GM13976 (cell line): ENCODE data around the gene ABCC1.

Source experiments
- DNase-seq: peaks from one replicate; pipeline ENCODE4 v3.0.0; 2012; ENCODE audit warnings: low spot score
- CTCF ChIP-seq: IDR thresholded peaks from 2 replicates; pipeline ENCODE4 v1.5.1; 2012; ENCODE audit warnings: borderline replicate concordance, mild to moderate bottlenecking; ENCODE audit not compliant: insufficient read depth; ENCODE audit errors: extremely low read depth, missing control alignments, control extremely low read depth
- in situ Hi-C: fragments of 300-500 bp; cut with MboI; formaldehyde crosslinking; loops from one replicate; pipeline ENCODE4 v1.12.0; 2022; ENCODE audit warnings: low sequenced_read_pairs, mixed read lengths, inconsistent platforms; ENCODE audit not compliant: unreplicated experiment

The ABCC1 gene

GRCh38 chr16:16012144-16012543 is 62.7 kb downstream of the ABCC1 start:
- no peak for TF ChIP-seq CTCF
- DNase-seq = no peak
- in situ Hi-C loops = no loop called here

- no peak for TF ChIP-seq CTCF
- no peak for DNase-seq
- in situ Hi-C loops = no loop called here
These were observed 64.4 kb downstream of the ABCC1 start for GRCh38 chr16:16013812-16014211.

GRCh38 chr16:16014329-16015224 is 65.2 kb downstream of the ABCC1 start:
- in situ Hi-C loops = no loop called here
- DNase-seq = no peak
- no peak for TF ChIP-seq CTCF

- in situ Hi-C loops = no loop called here
- TF ChIP-seq CTCF = no peak
- no peak for DNase-seq
These were observed 66.4 kb downstream of the ABCC1 start for GRCh38 chr16:16015849-16016248.

- no peak for TF ChIP-seq CTCF
- in situ Hi-C loops = no loop called here
- DNase-seq = no peak
These were observed 67.1 kb downstream of the ABCC1 start for GRCh38 chr16:16016388-16016964.

GRCh38 chr16:16017812-16018211 is 68.4 kb downstream of the ABCC1 start:
- TF ChIP-seq CTCF = no peak
- no peak for DNase-seq
- in situ Hi-C loops = no loop called here
